ENCODE results near the gene APOA5. TPM values are rescaled to one million over a fixed set of nuclear protein-coding genes. Genes with fewer than 3 reads are reported as not detected.

The APOA5 gene
- total and polyA plus RNA-seq, 2 of the 13 experiments (the other 11 are each of a cell fraction or from before 2014, with no cell fraction given): 44.0 to 49.1 TPM

DNA sequence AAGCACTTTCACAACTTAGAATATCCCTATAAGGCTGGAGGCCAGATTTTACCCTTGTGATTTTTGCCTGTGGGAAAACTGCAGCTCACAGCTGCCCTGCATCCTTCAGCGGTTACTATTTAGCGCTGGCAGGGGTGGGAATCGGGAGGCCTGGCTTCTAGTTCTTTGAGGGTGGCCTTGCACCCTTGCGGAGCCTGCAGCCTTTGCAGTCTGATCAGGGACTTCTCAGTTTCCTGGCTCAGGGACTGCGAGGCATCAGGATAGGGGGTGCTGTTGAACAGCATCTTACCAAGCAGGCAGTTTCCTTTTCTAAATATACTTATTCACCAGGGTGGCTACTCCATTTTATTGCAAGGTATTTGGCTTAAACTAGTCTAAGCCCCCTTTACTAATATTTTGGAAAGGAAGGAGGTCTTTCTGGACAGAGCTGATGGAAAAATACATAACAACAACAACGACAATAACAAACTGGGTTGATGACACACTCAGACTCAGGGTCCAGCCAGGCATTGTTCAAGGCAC lies 48.6 kb upstream of the APOA5 start (continued):
- TF ChIP-seq, protein P1, sequence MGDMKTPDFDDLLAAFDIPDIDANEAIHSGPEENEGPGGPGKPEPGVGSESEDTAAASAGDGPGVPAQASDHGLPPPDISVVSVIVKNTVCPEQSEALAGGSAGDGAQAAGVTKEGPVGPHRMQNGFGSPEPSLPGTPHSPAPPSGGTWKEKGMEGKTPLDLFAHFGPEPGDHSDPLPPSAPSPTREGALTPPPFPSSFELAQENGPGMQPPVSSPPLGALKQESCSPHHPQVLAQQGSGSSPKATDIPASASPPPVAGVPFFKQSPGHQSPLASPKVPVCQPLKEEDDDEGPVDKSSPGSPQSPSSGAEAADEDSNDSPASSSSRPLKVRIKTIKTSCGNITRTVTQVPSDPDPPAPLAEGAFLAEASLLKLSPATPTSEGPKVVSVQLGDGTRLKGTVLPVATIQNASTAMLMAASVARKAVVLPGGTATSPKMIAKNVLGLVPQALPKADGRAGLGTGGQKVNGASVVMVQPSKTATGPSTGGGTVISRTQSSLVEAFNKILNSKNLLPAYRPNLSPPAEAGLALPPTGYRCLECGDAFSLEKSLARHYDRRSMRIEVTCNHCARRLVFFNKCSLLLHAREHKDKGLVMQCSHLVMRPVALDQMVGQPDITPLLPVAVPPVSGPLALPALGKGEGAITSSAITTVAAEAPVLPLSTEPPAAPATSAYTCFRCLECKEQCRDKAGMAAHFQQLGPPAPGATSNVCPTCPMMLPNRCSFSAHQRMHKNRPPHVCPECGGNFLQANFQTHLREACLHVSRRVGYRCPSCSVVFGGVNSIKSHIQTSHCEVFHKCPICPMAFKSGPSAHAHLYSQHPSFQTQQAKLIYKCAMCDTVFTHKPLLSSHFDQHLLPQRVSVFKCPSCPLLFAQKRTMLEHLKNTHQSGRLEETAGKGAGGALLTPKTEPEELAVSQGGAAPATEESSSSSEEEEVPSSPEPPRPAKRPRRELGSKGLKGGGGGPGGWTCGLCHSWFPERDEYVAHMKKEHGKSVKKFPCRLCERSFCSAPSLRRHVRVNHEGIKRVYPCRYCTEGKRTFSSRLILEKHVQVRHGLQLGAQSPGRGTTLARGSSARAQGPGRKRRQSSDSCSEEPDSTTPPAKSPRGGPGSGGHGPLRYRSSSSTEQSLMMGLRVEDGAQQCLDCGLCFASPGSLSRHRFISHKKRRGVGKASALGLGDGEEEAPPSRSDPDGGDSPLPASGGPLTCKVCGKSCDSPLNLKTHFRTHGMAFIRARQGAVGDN (CRISPR knock-in tag; IDR thresholded peaks at IDR 0.05): no peak
- TF ChIP-seq ZNF563 (CRISPR knock-in tag; IDR thresholded peaks at IDR 0.05) (no peak), GFI1 (CRISPR knock-in tag; IDR thresholded peaks at IDR 0.05; ENCODE audit: borderline replicate concordance) (0 out of 2 replicates have a peak, but pooled peaks have one; percentile 5), ZFP82 (CRISPR knock-in tag; IDR thresholded peaks at IDR 0.05; ENCODE audit: borderline replicate concordance) (no peak), ZC3H4 (CRISPR knock-in tag; IDR thresholded peaks at IDR 0.05; ENCODE audit: borderline replicate concordance) (no peak), CHD2 (IDR thresholded peaks at IDR 0.05; ENCODE audit: low read depth, low read length) (no peak), ZNF263 (CRISPR knock-in tag; IDR thresholded peaks at IDR 0.05) (no peak), ZNF777 (CRISPR knock-in tag; IDR thresholded peaks at IDR 0.05) (0 out of 2 replicates have a peak, but pooled peaks have one; percentile 4), HNRNPK (IDR thresholded peaks at IDR 0.05; ENCODE audit: low read depth, low read length, poor library complexity, severe bottlenecking) (no peak), PHF8 (CRISPR knock-in tag; IDR thresholded peaks at IDR 0.05) (0 out of 2 replicates have a peak, but pooled peaks have one; percentile 13), RFXANK (CRISPR knock-in tag; IDR thresholded peaks at IDR 0.05) (no peak), ZNF337 (CRISPR knock-in tag; IDR thresholded peaks at IDR 0.05; ENCODE audit: borderline replicate concordance, low read depth) (no peak), ZNF737 (CRISPR knock-in tag; IDR thresholded peaks at IDR 0.05; ENCODE audit: borderline replicate concordance) (no peak), ZFAT (CRISPR knock-in tag; conservative IDR thresholded peaks at IDR 0.05) (no peak)
- TF ChIP-seq, protein P2, sequence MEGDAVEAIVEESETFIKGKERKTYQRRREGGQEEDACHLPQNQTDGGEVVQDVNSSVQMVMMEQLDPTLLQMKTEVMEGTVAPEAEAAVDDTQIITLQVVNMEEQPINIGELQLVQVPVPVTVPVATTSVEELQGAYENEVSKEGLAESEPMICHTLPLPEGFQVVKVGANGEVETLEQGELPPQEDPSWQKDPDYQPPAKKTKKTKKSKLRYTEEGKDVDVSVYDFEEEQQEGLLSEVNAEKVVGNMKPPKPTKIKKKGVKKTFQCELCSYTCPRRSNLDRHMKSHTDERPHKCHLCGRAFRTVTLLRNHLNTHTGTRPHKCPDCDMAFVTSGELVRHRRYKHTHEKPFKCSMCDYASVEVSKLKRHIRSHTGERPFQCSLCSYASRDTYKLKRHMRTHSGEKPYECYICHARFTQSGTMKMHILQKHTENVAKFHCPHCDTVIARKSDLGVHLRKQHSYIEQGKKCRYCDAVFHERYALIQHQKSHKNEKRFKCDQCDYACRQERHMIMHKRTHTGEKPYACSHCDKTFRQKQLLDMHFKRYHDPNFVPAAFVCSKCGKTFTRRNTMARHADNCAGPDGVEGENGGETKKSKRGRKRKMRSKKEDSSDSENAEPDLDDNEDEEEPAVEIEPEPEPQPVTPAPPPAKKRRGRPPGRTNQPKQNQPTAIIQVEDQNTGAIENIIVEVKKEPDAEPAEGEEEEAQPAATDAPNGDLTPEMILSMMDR (CRISPR knock-in tag; IDR thresholded peaks at IDR 0.05): peak; percentile 56
- TF ChIP-seq, protein P3, sequence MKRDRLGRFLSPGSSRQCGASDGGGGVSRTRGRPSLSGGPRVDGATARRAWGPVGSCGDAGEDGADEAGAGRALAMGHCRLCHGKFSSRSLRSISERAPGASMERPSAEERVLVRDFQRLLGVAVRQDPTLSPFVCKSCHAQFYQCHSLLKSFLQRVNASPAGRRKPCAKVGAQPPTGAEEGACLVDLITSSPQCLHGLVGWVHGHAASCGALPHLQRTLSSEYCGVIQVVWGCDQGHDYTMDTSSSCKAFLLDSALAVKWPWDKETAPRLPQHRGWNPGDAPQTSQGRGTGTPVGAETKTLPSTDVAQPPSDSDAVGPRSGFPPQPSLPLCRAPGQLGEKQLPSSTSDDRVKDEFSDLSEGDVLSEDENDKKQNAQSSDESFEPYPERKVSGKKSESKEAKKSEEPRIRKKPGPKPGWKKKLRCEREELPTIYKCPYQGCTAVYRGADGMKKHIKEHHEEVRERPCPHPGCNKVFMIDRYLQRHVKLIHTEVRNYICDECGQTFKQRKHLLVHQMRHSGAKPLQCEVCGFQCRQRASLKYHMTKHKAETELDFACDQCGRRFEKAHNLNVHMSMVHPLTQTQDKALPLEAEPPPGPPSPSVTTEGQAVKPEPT (CRISPR knock-in tag; IDR thresholded peaks at IDR 0.05; ENCODE audit: low read depth): no peak
- TF ChIP-seq, protein P4, sequence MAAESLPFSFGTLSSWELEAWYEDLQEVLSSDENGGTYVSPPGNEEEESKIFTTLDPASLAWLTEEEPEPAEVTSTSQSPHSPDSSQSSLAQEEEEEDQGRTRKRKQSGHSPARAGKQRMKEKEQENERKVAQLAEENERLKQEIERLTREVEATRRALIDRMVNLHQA (CRISPR knock-in tag; IDR thresholded peaks at IDR 0.05): no peak
- TF ChIP-seq, protein P5, sequence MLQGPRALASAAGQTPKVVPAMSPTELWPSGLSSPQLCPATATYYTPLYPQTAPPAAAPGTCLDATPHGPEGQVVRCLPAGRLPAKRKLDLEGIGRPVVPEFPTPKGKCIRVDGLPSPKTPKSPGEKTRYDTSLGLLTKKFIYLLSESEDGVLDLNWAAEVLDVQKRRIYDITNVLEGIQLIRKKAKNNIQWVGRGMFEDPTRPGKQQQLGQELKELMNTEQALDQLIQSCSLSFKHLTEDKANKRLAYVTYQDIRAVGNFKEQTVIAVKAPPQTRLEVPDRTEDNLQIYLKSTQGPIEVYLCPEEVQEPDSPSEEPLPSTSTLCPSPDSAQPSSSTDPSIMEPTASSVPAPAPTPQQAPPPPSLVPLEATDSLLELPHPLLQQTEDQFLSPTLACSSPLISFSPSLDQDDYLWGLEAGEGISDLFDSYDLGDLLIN (CRISPR knock-in tag; IDR thresholded peaks at IDR 0.05; ENCODE audit: borderline replicate concordance): no peak
- TF ChIP-seq, protein P6, sequence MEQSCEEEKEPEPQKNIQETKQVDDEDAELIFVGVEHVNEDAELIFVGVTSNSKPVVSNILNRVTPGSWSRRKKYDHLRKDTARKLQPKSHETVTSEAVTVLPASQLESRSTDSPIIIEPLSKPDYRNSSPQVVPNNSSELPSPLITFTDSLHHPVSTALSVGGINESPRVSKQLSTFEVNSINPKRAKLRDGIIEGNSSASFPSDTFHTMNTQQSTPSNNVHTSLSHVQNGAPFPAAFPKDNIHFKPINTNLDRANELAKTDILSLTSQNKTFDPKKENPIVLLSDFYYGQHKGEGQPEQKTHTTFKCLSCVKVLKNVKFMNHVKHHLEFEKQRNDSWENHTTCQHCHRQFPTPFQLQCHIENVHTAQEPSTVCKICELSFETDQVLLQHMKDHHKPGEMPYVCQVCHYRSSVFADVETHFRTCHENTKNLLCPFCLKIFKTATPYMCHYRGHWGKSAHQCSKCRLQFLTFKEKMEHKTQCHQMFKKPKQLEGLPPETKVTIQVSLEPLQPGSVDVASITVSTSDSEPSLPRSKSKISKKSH (CRISPR knock-in tag; IDR thresholded peaks at IDR 0.05; ENCODE audit: borderline replicate concordance): no peak

Measured in HepG2 (cell line).